ENCODE measurements around the gene GPR83.
"Not testable (repeated sequence)": the region's sequence is repeated elsewhere in the genome, so short reads cannot be mapped to it uniquely, and the experiment has no call there.

Gene GPR83

GRCh38 chr11:94396282-94396681 lies 4.9 kb downstream of the GPR83 start:
- DNase-seq (ENCODE audit: insufficient read length, low spot score) (no peak), FAIRE-seq (no peak)
- TF ChIP-seq POLR2A (IDR thresholded peaks at IDR 0.05; ENCODE audit: low read depth, low read length) (no peak), SPI1 (IDR thresholded peaks at IDR 0.05; ENCODE audit: low read depth, low read length) (no peak)

- DNase-seq (ENCODE audit: insufficient read length, low spot score); FAIRE-seq: not testable (repeated sequence)
Observed at GRCh38 chr11:94391937-94392336, 9.3 kb downstream of the GPR83 start.

GRCh38 chr11:94379613-94380012 lies 21.6 kb downstream of the GPR83 start:
- TF ChIP-seq SPI1 (IDR thresholded peaks at IDR 0.05; ENCODE audit: low read depth, low read length) (no peak), POLR2A (IDR thresholded peaks at IDR 0.05; ENCODE audit: low read depth, low read length) (no peak), TAF1 (IDR thresholded peaks at IDR 0.05; ENCODE audit: low read depth, low read length) (no peak), PAX5 (IDR thresholded peaks at IDR 0.05; ENCODE audit: insufficient read depth, low read length, severe bottlenecking) (no peak), POLR2AphosphoS5 (IDR thresholded peaks at IDR 0.05; ENCODE audit: low read depth, low read length) (no peak), POU2F2 (IDR thresholded peaks at IDR 0.05; ENCODE audit: low read depth, low read length) (no peak)
- FAIRE-seq: no peak
- DNase-seq (ENCODE audit: insufficient read length, low spot score): no peak

DNA sequence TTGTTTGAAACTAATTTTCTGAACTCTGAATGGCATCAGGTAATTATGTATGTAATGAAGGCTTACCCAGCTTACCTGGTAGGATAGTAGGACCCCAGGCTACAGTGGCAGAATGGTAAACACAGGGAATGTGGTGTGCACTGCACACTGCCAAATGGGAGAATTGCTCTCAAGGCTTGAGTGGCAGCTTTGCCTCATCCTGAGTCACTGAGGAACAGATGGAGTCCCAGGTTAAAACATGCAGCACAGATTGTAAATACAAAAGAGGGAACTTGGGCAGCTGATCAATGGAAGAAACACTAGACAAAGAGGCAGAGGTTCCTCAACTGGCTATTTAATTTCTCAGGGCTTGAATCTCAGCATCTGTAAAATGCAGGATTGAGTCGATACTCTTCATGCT lies 24.4 kb downstream of the GPR83 start:
- no peak for FAIRE-seq
- TF ChIP-seq PAX5 (IDR thresholded peaks at IDR 0.05; ENCODE audit: insufficient read depth, low read length, severe bottlenecking) (no peak), POLR2A (IDR thresholded peaks at IDR 0.05; ENCODE audit: low read depth, low read length) (no peak)
- no peak for DNase-seq (ENCODE audit: insufficient read length, low spot score)

- FAIRE-seq: not testable (repeated sequence)
Observed at GRCh38 chr11:94370576-94370975, 30.6 kb downstream of the GPR83 start.

DNA sequence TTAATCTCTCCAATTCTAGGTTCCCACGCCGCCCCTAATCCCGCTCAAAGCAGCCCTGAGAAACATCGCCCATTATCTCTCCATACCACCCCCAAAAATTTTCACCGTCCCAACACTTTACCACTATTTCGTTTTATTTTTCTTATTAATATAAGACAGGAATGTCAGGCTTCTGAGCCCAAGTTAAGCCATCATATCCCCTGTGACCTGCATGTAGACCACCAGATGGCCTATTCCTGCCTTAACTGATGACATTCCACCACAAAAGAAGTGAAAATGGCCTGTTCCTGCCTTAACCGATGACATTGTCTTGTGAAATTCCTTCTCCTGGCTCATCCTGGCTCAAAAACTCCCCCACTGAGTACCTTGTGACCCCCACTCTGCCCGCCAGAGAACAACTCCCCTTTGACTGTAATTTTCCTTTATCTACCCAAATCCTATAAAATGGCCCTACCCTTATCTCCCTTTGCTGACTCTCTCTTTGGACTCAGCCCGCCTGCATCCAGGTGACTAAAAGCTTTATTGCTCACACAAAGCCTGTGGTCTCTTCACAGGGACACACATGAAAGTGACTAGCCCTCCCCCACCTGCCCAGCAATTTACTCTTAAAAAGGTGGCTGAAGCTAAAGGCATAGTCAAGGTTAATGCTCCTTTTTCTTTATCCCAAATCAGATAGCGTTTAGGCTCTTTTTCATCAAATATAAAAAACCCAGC lies 50.2 kb downstream of the GPR83 start:
- not testable (repeated sequence) for FAIRE-seq; DNase-seq (ENCODE audit: insufficient read length, low spot score)

More at GRCh38 chr11:94370576-94370975, 30.6 kb downstream of the GPR83 start:
- not testable (repeated sequence) for DNase-seq (ENCODE audit: insufficient read length, low spot score)

DNA sequence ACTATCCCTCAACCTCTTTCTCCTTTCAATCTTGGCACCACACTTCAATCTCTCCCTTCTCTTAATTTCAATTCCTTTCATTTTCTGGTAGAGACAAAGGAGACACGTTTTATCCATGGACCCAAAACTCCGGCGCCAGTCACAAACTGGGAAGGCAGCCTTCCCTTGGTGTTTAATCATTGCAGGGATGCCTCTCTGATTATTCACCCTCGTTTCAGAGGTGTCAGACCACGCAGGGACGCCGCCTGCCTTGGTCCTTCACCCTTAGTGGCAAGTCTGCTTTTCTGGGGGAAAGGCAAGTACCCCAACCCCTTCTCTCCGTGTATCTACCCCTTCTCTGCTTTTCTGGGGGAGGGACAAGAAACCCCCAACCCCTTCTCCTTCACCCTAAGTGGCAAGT lies 54.9 kb downstream of the GPR83 start:
- DNase-seq (ENCODE audit: insufficient read length, low spot score); FAIRE-seq: not testable (repeated sequence)

- FAIRE-seq: no peak
- no peak for TF ChIP-seq POLR2A (IDR thresholded peaks at IDR 0.05; ENCODE audit: low read depth, low read length)
- no peak for TF ChIP-seq SPI1 (IDR thresholded peaks at IDR 0.05; ENCODE audit: low read depth, low read length)
- TF ChIP-seq PAX5 (IDR thresholded peaks at IDR 0.05; ENCODE audit: insufficient read depth, low read length, severe bottlenecking): no peak
- TF ChIP-seq TAF1 (IDR thresholded peaks at IDR 0.05; ENCODE audit: low read depth, low read length): no peak
- TF ChIP-seq POLR2AphosphoS5 (IDR thresholded peaks at IDR 0.05; ENCODE audit: low read depth, low read length): no peak
- no peak for DNase-seq (ENCODE audit: insufficient read length, low spot score)
Observed at GRCh38 chr11:94343495-94343894, 57.7 kb downstream of the GPR83 start.

GRCh38 chr11:94342250-94342649 lies 59.0 kb downstream of the GPR83 start:
- DNase-seq (ENCODE audit: insufficient read length, low spot score) (no peak), FAIRE-seq (no peak)
- TF ChIP-seq SPI1 (IDR thresholded peaks at IDR 0.05; ENCODE audit: low read depth, low read length) (no peak), POU2F2 (IDR thresholded peaks at IDR 0.05; ENCODE audit: low read depth, low read length) (no peak), PAX5 (IDR thresholded peaks at IDR 0.05; ENCODE audit: insufficient read depth, low read length, severe bottlenecking) (no peak), POLR2A (IDR thresholded peaks at IDR 0.05; ENCODE audit: low read depth, low read length) (no peak), TAF1 (IDR thresholded peaks at IDR 0.05; ENCODE audit: low read depth, low read length) (no peak), POLR2AphosphoS5 (IDR thresholded peaks at IDR 0.05; ENCODE audit: low read depth, low read length) (no peak)

- DNase-seq (ENCODE audit: insufficient read length, low spot score) (no peak), FAIRE-seq (no peak)
- TF ChIP-seq TAF1 (IDR thresholded peaks at IDR 0.05; ENCODE audit: low read depth, low read length) (no peak), POU2F2 (IDR thresholded peaks at IDR 0.05; ENCODE audit: low read depth, low read length) (no peak), PAX5 (IDR thresholded peaks at IDR 0.05; ENCODE audit: insufficient read depth, low read length, severe bottlenecking) (no peak), POLR2A (IDR thresholded peaks at IDR 0.05; ENCODE audit: low read depth, low read length) (no peak), POLR2AphosphoS5 (IDR thresholded peaks at IDR 0.05; ENCODE audit: low read depth, low read length) (no peak), SPI1 (IDR thresholded peaks at IDR 0.05; ENCODE audit: low read depth, low read length) (no peak)
Observed at GRCh38 chr11:94338651-94339050, 62.6 kb downstream of the GPR83 start.

GRCh38 chr11:94336033-94336432 lies 65.2 kb downstream of the GPR83 start:
- DNase-seq (ENCODE audit: insufficient read length, low spot score) (no peak), FAIRE-seq (no peak)
- no peak for TF ChIP-seq POU2F2 (IDR thresholded peaks at IDR 0.05; ENCODE audit: low read depth, low read length)
- no peak for TF ChIP-seq POLR2AphosphoS5 (IDR thresholded peaks at IDR 0.05; ENCODE audit: low read depth, low read length)
- TF ChIP-seq POLR2A (IDR thresholded peaks at IDR 0.05; ENCODE audit: low read depth, low read length): no peak
- TF ChIP-seq TAF1 (IDR thresholded peaks at IDR 0.05; ENCODE audit: low read depth, low read length): no peak
- TF ChIP-seq SPI1 (IDR thresholded peaks at IDR 0.05; ENCODE audit: low read depth, low read length): no peak
- no peak for TF ChIP-seq PAX5 (IDR thresholded peaks at IDR 0.05; ENCODE audit: insufficient read depth, low read length, severe bottlenecking)

- no peak for DNase-seq (ENCODE audit: insufficient read length, low spot score)
- TF ChIP-seq POLR2AphosphoS5 (IDR thresholded peaks at IDR 0.05; ENCODE audit: low read depth, low read length): no peak
- no peak for TF ChIP-seq POLR2A (IDR thresholded peaks at IDR 0.05; ENCODE audit: low read depth, low read length)
- TF ChIP-seq POU2F2 (IDR thresholded peaks at IDR 0.05; ENCODE audit: low read depth, low read length): no peak
- TF ChIP-seq PAX5 (IDR thresholded peaks at IDR 0.05; ENCODE audit: insufficient read depth, low read length, severe bottlenecking): no peak
- no peak for TF ChIP-seq TAF1 (IDR thresholded peaks at IDR 0.05; ENCODE audit: low read depth, low read length)
- TF ChIP-seq SPI1 (IDR thresholded peaks at IDR 0.05; ENCODE audit: low read depth, low read length): no peak
- FAIRE-seq: no peak
Observed at GRCh38 chr11:94332814-94333213, 68.4 kb downstream of the GPR83 start.

Data from GM12891 (cell line).